ENCODE results near the gene ITGA6. TPM values are rescaled to one million over a fixed set of nuclear protein-coding genes. Genes with fewer than 3 reads are reported as not detected.
"Not testable (repeated sequence)": the region's sequence is repeated elsewhere in the genome, so short reads cannot be mapped to it uniquely, and the experiment has no call there.

ITGA6 gene
- total and polyA plus RNA-seq, 4 donors, result 13.2 to 105 (median 51.9) TPM

- Histone ChIP-seq H3K9ac (ENCODE audit: insufficient read depth in 1 of 2, low read length in 2 of 2) (no peak overlapping the region), H3K27me3 (ENCODE audit: control insufficient read depth in 3 of 3, insufficient read depth in 3 of 3, low read length in 2 of 3) (no peaks in the 10 kb centered on the region), H3K4me3 (no peak overlapping the region), H3K9me3 (ENCODE audit: control insufficient read depth in 4 of 4, insufficient read depth in 3 of 4, low read length in 3 of 4) (peaks cover 1 to 17% (median 7%) of the 10 kb centered on the region in 4 donors), H3K27ac (ENCODE audit: low read depth in 1 of 2, low read length in 1 of 2) (no peak overlapping the region), H3K4me1 (ENCODE audit: control insufficient read depth in 5 of 5, insufficient read depth in 5 of 5, low read length in 5 of 5) (no peaks in the 10 kb centered on the region), H3K36me3 (ENCODE audit: control insufficient read depth in 4 of 4, insufficient read depth in 4 of 4, low read length in 4 of 4) (no peaks in the 10 kb centered on the region)
- no peak for TF ChIP-seq CTCF (IDR thresholded peaks at IDR 0.05; ENCODE audit: control extremely low read depth, extremely low read depth)
- 94 to 99% methylated on average over 3 of the region's 3 CpGs for WGBS, 2 donors
- DNase-seq (no peak), ATAC-seq (ENCODE audit: insufficient read depth, low FRiP score) (no peak)
Measured at GRCh38 chr2:172535119-172535518, 107.7 kb downstream of the ITGA6 start.

- H3K4me3 ChIP-seq; H3K4me1 ChIP-seq (ENCODE audit: control insufficient read depth in 5 of 5, insufficient read depth in 5 of 5, low read length in 5 of 5); H3K27me3 ChIP-seq (ENCODE audit: control insufficient read depth in 3 of 3, insufficient read depth in 3 of 3, low read length in 2 of 3); ATAC-seq (ENCODE audit: insufficient read depth, low FRiP score); H3K9ac ChIP-seq (ENCODE audit: insufficient read depth in 1 of 2, low read length in 2 of 2); DNase-seq; H3K27ac ChIP-seq (ENCODE audit: low read depth in 1 of 2, low read length in 1 of 2); H3K36me3 ChIP-seq (ENCODE audit: control insufficient read depth in 4 of 4, insufficient read depth in 4 of 4, low read length in 4 of 4): not testable (repeated sequence)
- WGBS, 2 donors, result 95 to 96% methylated on average over 10 to 33 of the region's 37 CpGs
- peaks cover 1 to 17% (median 7%) of the 10 kb centered on the region in 4 donors for H3K9me3 ChIP-seq (ENCODE audit: control insufficient read depth in 4 of 4, insufficient read depth in 3 of 4, low read length in 3 of 4)
Measured at GRCh38 chr2:172537851-172538250, 110.5 kb downstream of the ITGA6 start.

- TF ChIP-seq CTCF (IDR thresholded peaks at IDR 0.05; ENCODE audit: control extremely low read depth, extremely low read depth), result no peak
- no peak for DNase-seq
- Histone ChIP-seq H3K4me3 (no peak overlapping the region), H3K27me3 (ENCODE audit: control insufficient read depth in 3 of 3, insufficient read depth in 3 of 3, low read length in 2 of 3) (no peaks in the 10 kb centered on the region), H3K36me3 (ENCODE audit: control insufficient read depth in 4 of 4, insufficient read depth in 4 of 4, low read length in 4 of 4) (no peaks in the 10 kb centered on the region), H3K9ac (ENCODE audit: insufficient read depth in 1 of 2, low read length in 2 of 2) (no peak overlapping the region), H3K9me3 (ENCODE audit: control insufficient read depth in 4 of 4, insufficient read depth in 3 of 4, low read length in 3 of 4) (peaks cover 0 to 6% (median 2%) of the 10 kb centered on the region in 4 donors), H3K27ac (ENCODE audit: low read depth in 1 of 2, low read length in 1 of 2) (no peak overlapping the region), H3K4me1 (ENCODE audit: control insufficient read depth in 5 of 5, insufficient read depth in 5 of 5, low read length in 5 of 5) (no peaks in the 10 kb centered on the region)
- ATAC-seq (ENCODE audit: insufficient read depth, low FRiP score), result no peak
- 66 to 96% methylated on average over 4 of the region's 4 CpGs for WGBS, 2 donors
Measured at GRCh38 chr2:172539767-172540166, 112.4 kb downstream of the ITGA6 start.

- Histone ChIP-seq H3K9me3 (ENCODE audit: control insufficient read depth in 4 of 4, insufficient read depth in 3 of 4, low read length in 3 of 4) (peaks cover 0 to 6% (median 2%) of the 10 kb centered on the region in 4 donors), H3K27ac (ENCODE audit: low read depth in 1 of 2, low read length in 1 of 2) (no peak overlapping the region), H3K36me3 (ENCODE audit: control insufficient read depth in 4 of 4, insufficient read depth in 4 of 4, low read length in 4 of 4) (no peaks in the 10 kb centered on the region), H3K4me1 (ENCODE audit: control insufficient read depth in 5 of 5, insufficient read depth in 5 of 5, low read length in 5 of 5) (no peaks in the 10 kb centered on the region), H3K4me3 (no peak overlapping the region), H3K27me3 (ENCODE audit: control insufficient read depth in 3 of 3, insufficient read depth in 3 of 3, low read length in 2 of 3) (no peaks in the 10 kb centered on the region), H3K9ac (ENCODE audit: insufficient read depth in 1 of 2, low read length in 2 of 2) (no peak overlapping the region)
- DNase-seq (no peak), ATAC-seq (ENCODE audit: insufficient read depth, low FRiP score) (no peak)
- TF ChIP-seq CTCF (IDR thresholded peaks at IDR 0.05; ENCODE audit: control extremely low read depth, extremely low read depth), result no peak
Measured at GRCh38 chr2:172540421-172540820, 113.0 kb downstream of the ITGA6 start.
